GM12878 (cell line): ENCODE measurements around the gene CDC14C. TPM values are rescaled to one million over a fixed set of nuclear protein-coding genes. Genes with fewer than 3 reads are reported as not detected.

Experiments used
- ATAC-seq: fragments of 200-7000 bp; cut with Tn5 transposase; 3 replicates; pipeline ENCODE4 v1.9.1; 2020; ENCODE audit warnings: mild to moderate bottlenecking, moderate library complexity
- BruUV-seq: library from RNA; stranded (reverse); fragments of 400-500 nt; replicated peaks from 2 replicates; lab custom pipeline; 2021; lab: Mats Ljungman, UMichigan
- CTCF ChIA-PET: fragments of 300-600 bp; sonication (Branson Sonifier 250); formaldehyde crosslinking; extraction: SDS; loops from one replicate; lab custom pipeline; 2021; ENCODE audit warnings: inconsistent platforms; lab: Yijun Ruan, JAX
- POLR2A ChIA-PET: fragments of 350-600 bp; formaldehyde crosslinking; extraction: SDS; loops from one replicate; lab custom pipeline; 2021; ENCODE audit warnings: inconsistent platforms; lab: Charles Lee
- RAD21 ChIA-PET: fragments of 300-600 bp; sonication (Branson Sonifier 250); formaldehyde crosslinking; loops from one replicate; lab custom pipeline; 2023; ENCODE audit warnings: antibody characterized with exemption; ENCODE audit not compliant: unreplicated experiment; lab: Charles Lee
- SMC1A ChIA-PET: fragments of 300-600 bp; sonication (Branson Sonifier 250); formaldehyde crosslinking; loops from one replicate; lab custom pipeline; 2023; ENCODE audit not compliant: unreplicated experiment, uncharacterized antibody; lab: Charles Lee
- DNase-seq: peaks from one replicate; pipeline ENCODE4 v3.0.0-alpha.2; 2011; ENCODE audit warnings: low read depth, low spot score
- FAIRE-seq: peaks from 3 replicates; lab custom pipeline; 2011; peaks lifted over from hg19 to GRCh38; lab: Jason Lieb, UNC
- H2AFZ ChIP-seq: 2 replicates; pipeline ENCODE4 v1.6.0; 2011; ENCODE audit warnings: low read depth, low read length, control low read depth; ENCODE audit not compliant: control insufficient read depth
- H3K27ac ChIP-seq: 2 replicates; pipeline ENCODE4 v1.5.1; 2011; ENCODE audit warnings: control low read depth; ENCODE audit not compliant: control insufficient read depth, insufficient read depth
- H3K27me3 ChIP-seq, 2 experiments: replicated peaks in 1 of 2; 2 replicates each; pipeline versions ENCODE4 v1.6.0 to v1.6.1; 2011; ENCODE audit warnings: low read length in 1 of 2; ENCODE audit not compliant: control insufficient read depth in 2 of 2, insufficient read depth in 2 of 2
- H3K36me3 ChIP-seq, 2 experiments: 2 replicates each; pipeline ENCODE4 v1.5.1; 2011; ENCODE audit warnings: low read length in 1 of 2; ENCODE audit not compliant: control insufficient read depth in 2 of 2, insufficient read depth in 2 of 2
- H3K4me1 ChIP-seq: 2 replicates; pipeline ENCODE4 v1.6.1; 2011; ENCODE audit warnings: mild to moderate bottlenecking, low read length, moderate library complexity, mixed read lengths; ENCODE audit not compliant: control insufficient read depth, insufficient read depth
- H3K4me2 ChIP-seq: 2 replicates; pipeline ENCODE4 v1.6.0; 2011; ENCODE audit warnings: control low read depth; ENCODE audit not compliant: control insufficient read depth, insufficient read depth
- H3K4me3 ChIP-seq: fragments of 200-600 bp; sonication (generic); 2 replicates; pipeline ENCODE4 v1.5.1; 2016
- H3K79me2 ChIP-seq: 2 replicates; pipeline ENCODE4 v1.6.0; 2011; ENCODE audit warnings: low read length; ENCODE audit not compliant: control insufficient read depth, insufficient read depth
- H3K9ac ChIP-seq: 2 replicates; pipeline ENCODE4 v1.8.0; 2011; ENCODE audit warnings: low read length, control low read depth, mixed read lengths; ENCODE audit not compliant: control insufficient read depth, insufficient read depth
- H3K9me3 ChIP-seq: replicated peaks from 3 replicates; pipeline ENCODE4 v1.5.1; 2011; ENCODE audit warnings: mild to moderate bottlenecking, low read length; ENCODE audit not compliant: control insufficient read depth, insufficient read depth
- H4K20me1 ChIP-seq: 2 replicates; pipeline ENCODE4 v1.6.0; 2011; ENCODE audit not compliant: control insufficient read depth, insufficient read depth
- CHD2 ChIP-seq: IDR thresholded peaks from 2 replicates; pipeline ENCODE4 v1.6.1; 2011; ENCODE audit warnings: low read depth, low read length, improper control_type of control experiment, borderline replicate concordance
- EGR1 ChIP-seq, 2 experiments: IDR thresholded peaks; 1 replicate in 1 of 2; 2 replicates in 1 of 2; pipeline ENCODE4 v1.6.1; 2011 to 2012; ENCODE audit warnings: low read depth in 2 of 2, low read length in 2 of 2, borderline replicate concordance in 1 of 2, mild to moderate bottlenecking in 1 of 2, moderate library complexity in 1 of 2
- MXI1 ChIP-seq: fragments of 150-350 bp; IDR thresholded peaks from 2 replicates; pipeline ENCODE4 v1.6.1; 2011; ENCODE audit warnings: low read depth, mild to moderate bottlenecking, inconsistent platforms, low read length, improper control_type of control experiment
- MYB ChIP-seq: fragments of 150-350 bp; IDR thresholded peaks from 2 replicates; pipeline ENCODE4 v1.6.1; 2014; ENCODE audit warnings: mild to moderate bottlenecking, low read depth, low read length, borderline replicate concordance
- MYC ChIP-seq: IDR thresholded peaks from 2 replicates; pipeline ENCODE4 v1.6.1; 2011; ENCODE audit warnings: mild to moderate bottlenecking, low read length, moderate library complexity, inconsistent platforms; ENCODE audit not compliant: insufficient read depth, insufficient replicate concordance, insufficient read length, severe bottlenecking
- RCOR1 ChIP-seq: conservative IDR thresholded peaks from 2 replicates; pipeline ENCODE4 v1.6.1; 2012; ENCODE audit warnings: low read depth, low read length, improper control_type of control experiment
- RELA ChIP-seq: fragments of 450-650 bp; IDR thresholded peaks from 2 replicates; pipeline ENCODE4 v1.8.0; 2014; ENCODE audit warnings: borderline replicate concordance; ENCODE audit not compliant: partially characterized antibody
- RFX5 ChIP-seq: IDR thresholded peaks from 2 replicates; pipeline ENCODE4 v1.6.1; 2011; ENCODE audit warnings: low read depth, low read length, improper control_type of control experiment
- TAF1 ChIP-seq: IDR thresholded peaks from 2 replicates; pipeline ENCODE4 v1.6.1; 2011; ENCODE audit warnings: mild to moderate bottlenecking, low read depth, low read length, borderline replicate concordance
- ZSCAN29 ChIP-seq: fragments of 450-650 bp; IDR thresholded peaks from 2 replicates; pipeline ENCODE4 v1.6.1; 2017; ENCODE audit warnings: mild to moderate bottlenecking, moderate library complexity
- WGBS: methylation state at CpG from one replicate; pipeline ENCODE4 v1.1.6; 2016; ENCODE audit warnings: low lambda C conversion rate; ENCODE audit not compliant: insufficient replicate concordance, insufficient coverage; ENCODE audit errors: missing lambda C conversion rate; 5-methylcytosine and 5-hydroxymethylcytosine counted together
- in situ Hi-C: fragments of 300-500 bp; cut with MboI; formaldehyde crosslinking; loops from 9 replicates; pipeline ENCODE4 v1.14.3; 2018; ENCODE audit warnings: mixed read lengths
- intact Hi-C: fragments of 100-400 bp; cut with micrococcal nuclease; formaldehyde crosslinking; loops from one replicate; pipeline ENCODE4 v1.14.2; 2022; ENCODE audit not compliant: unreplicated experiment
- polyA plus RNA-seq, 11 experiments: library from polyadenylated mRNA; depleted of rRNA in 4 of 11; unstranded in 6 of 11; stranded (reverse) in 5 of 11; fragments of >200 nt; fragmentation: Nextera tagmentation in 4 of 11; fragmentation: Illumina TruSeq in 1 of 11; extraction: Ambion mirVana in 4 of 11; extraction: Trizol in 1 of 11; gene quantifications; 1 replicate in 1 of 11; 2 replicates in 10 of 11; pipeline versions ENCODE4 v1.2.1 to v1.2.3, GENCODE V29; 2011 to 2016; ENCODE audit warnings: inconsistent platforms in 2 of 11, missing spikeins in 2 of 11, low read depth in 1 of 11
- total RNA-seq, 4 experiments: library from RNA; depleted of rRNA in 3 of 4; stranded (reverse); fragments of >200 nt in 3 of 4; fragmentation: Illumina TruSeq in 1 of 4; extraction: Trizol in 1 of 4; gene quantifications; 2 replicates each; pipeline versions ENCODE4 v1.2.1 to v1.2.3, GENCODE V29; 2013 to 2021
- TF ChIP-seq, protein P1 (sequence below): IDR thresholded peaks from 2 replicates; pipeline ENCODE4 v1.6.1; 2011; ENCODE audit warnings: mild to moderate bottlenecking, low read depth, low read length, moderate library complexity; ENCODE audit not compliant: insufficient replicate concordance
- TF ChIP-seq, protein P2 (sequence below): IDR thresholded peaks from 2 replicates; pipeline ENCODE4 v1.6.1; 2012; ENCODE audit warnings: improper control_type of control experiment, low read depth, low read length; ENCODE audit not compliant: insufficient replicate concordance

CDC14C gene
- total and polyA plus RNA-seq, 10 of the 15 experiments (the other 5 are each of a cell fraction or from before 2014, with no cell fraction given), result 0.03 TPM; not detected in 9

DNA sequence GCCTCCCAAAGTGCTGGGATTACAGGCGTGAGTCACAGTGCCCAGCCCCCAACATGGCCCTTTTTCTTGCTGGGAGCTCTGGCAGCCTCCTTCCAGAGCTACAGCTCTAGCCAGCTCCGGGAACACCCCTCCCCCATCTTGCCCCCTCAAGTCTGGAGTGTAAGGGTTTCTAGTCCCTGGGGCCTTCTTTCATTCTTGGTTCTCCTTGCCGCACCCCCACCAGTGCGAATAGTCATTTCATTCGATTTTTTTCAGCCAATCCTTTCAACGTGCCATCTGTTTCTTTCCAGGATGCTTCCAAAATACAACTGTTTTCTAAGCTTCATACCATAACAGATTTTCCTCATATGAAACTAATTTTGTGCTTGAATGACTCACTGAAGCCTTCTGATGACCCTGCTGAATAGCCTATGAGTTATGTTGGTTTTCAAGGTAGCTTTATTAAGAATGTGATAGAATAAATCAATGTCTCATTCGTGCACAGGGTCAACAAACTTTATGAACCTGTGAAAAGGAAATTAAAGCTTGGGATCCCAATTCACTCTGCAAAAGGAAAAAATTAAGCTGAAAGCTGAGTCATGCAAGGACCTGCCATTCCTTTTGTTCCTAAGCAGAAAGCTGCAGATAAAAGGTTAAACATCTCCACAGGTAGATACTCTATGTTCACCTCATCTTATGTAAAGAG is 38.6 kb downstream of the CDC14C start:
- H4K20me1 ChIP-seq, result no peaks in the 10 kb centered on the region
- intact Hi-C loops, result no loop called here
- no peak for TF ChIP-seq MYC
- TF ChIP-seq RCOR1, result no peak
- no peak for TF ChIP-seq TAF1
- TF ChIP-seq CHD2, result no peak
- no peak for TF ChIP-seq ZSCAN29
- TF ChIP-seq MXI1, result no peak
- no peak for TF ChIP-seq MYB
- TF ChIP-seq, protein P1, sequence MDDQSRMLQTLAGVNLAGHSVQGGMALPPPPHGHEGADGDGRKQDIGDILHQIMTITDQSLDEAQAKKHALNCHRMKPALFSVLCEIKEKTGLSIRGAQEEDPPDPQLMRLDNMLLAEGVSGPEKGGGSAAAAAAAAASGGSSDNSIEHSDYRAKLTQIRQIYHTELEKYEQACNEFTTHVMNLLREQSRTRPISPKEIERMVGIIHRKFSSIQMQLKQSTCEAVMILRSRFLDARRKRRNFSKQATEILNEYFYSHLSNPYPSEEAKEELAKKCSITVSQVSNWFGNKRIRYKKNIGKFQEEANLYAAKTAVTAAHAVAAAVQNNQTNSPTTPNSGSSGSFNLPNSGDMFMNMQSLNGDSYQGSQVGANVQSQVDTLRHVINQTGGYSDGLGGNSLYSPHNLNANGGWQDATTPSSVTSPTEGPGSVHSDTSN, result no peak
- TF ChIP-seq EGR1 (IDR thresholded peaks at IDR 0.05; ENCODE audit: borderline replicate concordance in 1 of 2, low read depth in 2 of 2, low read length in 2 of 2), result no peak
- TF ChIP-seq RFX5, result no peak
- no peak for TF ChIP-seq RELA
- TF ChIP-seq, protein P2, sequence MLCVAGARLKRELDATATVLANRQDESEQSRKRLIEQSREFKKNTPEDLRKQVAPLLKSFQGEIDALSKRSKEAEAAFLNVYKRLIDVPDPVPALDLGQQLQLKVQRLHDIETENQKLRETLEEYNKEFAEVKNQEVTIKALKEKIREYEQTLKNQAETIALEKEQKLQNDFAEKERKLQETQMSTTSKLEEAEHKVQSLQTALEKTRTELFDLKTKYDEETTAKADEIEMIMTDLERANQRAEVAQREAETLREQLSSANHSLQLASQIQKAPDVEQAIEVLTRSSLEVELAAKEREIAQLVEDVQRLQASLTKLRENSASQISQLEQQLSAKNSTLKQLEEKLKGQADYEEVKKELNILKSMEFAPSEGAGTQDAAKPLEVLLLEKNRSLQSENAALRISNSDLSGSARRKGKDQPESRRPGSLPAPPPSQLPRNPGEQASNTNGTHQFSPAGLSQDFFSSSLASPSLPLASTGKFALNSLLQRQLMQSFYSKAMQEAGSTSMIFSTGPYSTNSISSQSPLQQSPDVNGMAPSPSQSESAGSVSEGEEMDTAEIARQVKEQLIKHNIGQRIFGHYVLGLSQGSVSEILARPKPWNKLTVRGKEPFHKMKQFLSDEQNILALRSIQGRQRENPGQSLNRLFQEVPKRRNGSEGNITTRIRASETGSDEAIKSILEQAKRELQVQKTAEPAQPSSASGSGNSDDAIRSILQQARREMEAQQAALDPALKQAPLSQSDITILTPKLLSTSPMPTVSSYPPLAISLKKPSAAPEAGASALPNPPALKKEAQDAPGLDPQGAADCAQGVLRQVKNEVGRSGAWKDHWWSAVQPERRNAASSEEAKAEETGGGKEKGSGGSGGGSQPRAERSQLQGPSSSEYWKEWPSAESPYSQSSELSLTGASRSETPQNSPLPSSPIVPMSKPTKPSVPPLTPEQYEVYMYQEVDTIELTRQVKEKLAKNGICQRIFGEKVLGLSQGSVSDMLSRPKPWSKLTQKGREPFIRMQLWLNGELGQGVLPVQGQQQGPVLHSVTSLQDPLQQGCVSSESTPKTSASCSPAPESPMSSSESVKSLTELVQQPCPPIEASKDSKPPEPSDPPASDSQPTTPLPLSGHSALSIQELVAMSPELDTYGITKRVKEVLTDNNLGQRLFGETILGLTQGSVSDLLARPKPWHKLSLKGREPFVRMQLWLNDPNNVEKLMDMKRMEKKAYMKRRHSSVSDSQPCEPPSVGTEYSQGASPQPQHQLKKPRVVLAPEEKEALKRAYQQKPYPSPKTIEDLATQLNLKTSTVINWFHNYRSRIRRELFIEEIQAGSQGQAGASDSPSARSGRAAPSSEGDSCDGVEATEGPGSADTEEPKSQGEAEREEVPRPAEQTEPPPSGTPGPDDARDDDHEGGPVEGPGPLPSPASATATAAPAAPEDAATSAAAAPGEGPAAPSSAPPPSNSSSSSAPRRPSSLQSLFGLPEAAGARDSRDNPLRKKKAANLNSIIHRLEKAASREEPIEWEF, result no peak
- TF ChIP-seq, all 136 proteins: peak for 0
- Histone ChIP-seq H3K27ac (no peak overlapping the region), H2AFZ (no peak overlapping the region), H3K27me3 (no peaks in the 10 kb centered on the region), H3K9me3 (no peaks in the 10 kb centered on the region), H3K4me3 (no peak overlapping the region), H3K79me2 (no peaks in the 10 kb centered on the region), H3K4me1 (no peaks in the 10 kb centered on the region), H3K9ac (no peak overlapping the region), H3K36me3 (no peaks in the 10 kb centered on the region), H3K4me2 (no peak overlapping the region)
- SMC1A ChIA-PET, result no interaction called here
- 29% methylated on average over 7 of the region's 7 CpGs for WGBS
- no peak for ATAC-seq
- CTCF ChIA-PET, result no interaction called here
- POLR2A ChIA-PET, result no interaction called here
- FAIRE-seq, result no peak
- RAD21 ChIA-PET, result no interaction called here
- DNase-seq, result no peak
- in situ Hi-C loops, result no loop called here
- BruUV-seq, result no TSS peak
